ENCODE measurements around the gene NINL.

The NINL gene

DNA sequence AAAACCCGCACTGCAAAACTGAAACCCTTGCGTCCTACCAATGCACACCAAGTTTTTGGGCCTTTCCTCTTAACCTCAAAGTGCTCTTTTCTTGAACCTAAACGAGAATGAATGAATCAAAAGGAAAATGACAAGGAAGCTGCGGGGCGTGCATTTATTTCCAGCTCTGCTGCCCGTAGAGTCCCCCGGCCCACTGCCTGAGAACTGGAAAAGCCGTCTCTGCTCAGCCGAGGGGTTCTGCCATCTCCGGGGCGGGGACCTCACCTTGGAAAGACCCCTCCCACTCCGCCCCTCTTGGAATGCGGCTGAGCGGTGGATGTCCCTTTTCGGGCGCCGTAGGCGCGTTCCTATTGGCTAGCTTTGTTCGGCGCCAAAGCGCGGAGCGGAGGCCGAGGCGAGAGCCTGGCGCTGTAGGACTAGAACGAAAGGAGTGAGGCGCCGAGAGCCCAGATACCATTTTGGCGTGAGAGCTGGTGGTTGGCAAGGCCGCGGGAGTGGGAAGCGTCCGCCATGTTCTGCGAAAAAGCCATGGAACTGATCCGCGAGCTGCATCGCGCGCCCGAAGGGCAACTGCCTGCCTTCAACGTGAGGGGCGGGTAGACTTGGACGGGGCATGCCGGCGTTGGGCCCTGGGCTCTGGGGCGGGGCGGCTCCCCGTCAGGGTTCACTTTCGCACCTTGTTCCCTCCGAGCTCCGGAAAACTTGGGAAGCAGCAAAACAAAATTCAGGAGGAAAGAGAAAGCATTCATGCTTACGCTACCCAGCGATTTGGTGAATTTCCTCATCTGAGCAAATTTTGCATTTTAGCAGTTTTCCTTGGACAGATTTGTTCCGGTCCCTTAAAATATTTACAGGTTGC is 177.8 kb downstream of the NINL start, which contains the start of gene GINS1:
TSS of gene GINS1 (plus strand) at position 363 of the 859 bp plus-strand sequence. CDS start at position 511, 148 bp downstream.
- DNase-seq (ENCODE audit: low read depth): peak; percentile 83

Measured in iris pigment epithelial cell (primary cell).